HG03442 (cell line): ENCODE results near the gene PDLIM4.

ENCODE experiments used
- ATAC-seq: cut with Tn5 transposase; IDR thresholded peaks from one replicate; pipeline ENCODE4 v1.9.1; 2021; ENCODE audit warnings: mild to moderate bottlenecking, moderate library complexity; ENCODE audit not compliant: unreplicated experiment

The PDLIM4 gene

DNA sequence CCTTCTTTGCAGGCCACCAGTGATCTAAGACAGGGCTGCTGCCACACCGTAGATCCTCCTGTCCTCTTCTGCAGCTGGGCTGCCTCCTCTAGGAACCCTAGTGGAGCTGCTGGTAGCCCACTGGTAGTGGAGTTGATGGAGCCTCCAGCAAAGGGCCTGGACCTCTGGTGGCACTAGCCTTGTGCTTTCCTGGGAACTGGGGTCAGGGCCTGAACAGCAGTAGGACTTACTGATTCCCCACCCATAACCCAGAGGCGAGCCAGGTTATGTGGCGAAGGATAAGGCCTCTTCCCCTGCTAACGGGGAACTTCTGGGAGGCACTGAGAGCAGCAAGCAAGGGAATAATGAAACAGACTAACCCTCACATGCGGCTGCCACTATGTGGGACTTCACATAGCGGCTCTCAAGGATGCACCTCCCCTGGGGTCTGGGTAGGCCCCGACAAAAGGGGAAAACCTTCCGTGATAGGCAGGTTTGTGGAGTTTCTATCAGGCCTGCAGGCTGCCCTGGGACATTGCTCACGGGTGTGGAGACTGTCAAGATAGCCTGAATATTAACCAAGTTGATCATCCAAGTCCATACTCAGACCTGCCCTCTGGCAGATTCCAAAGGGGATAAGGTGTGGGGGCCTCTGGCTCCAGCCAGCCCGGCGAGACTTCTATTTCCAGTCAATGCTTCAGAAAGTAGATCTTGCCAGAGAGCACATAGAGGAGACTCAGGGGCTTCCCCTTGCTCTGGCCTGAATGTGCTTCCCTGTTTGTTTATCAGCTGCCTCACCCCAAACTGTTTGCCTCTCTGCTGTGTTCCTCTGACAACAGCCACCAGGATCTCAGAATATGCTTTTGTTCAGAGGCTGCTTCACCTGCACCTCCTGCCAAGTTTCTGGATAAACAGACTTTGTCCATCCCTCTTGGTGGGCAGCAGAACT, 44.1 kb downstream of the PDLIM4 start:
- ATAC-seq = no peak

DNA sequence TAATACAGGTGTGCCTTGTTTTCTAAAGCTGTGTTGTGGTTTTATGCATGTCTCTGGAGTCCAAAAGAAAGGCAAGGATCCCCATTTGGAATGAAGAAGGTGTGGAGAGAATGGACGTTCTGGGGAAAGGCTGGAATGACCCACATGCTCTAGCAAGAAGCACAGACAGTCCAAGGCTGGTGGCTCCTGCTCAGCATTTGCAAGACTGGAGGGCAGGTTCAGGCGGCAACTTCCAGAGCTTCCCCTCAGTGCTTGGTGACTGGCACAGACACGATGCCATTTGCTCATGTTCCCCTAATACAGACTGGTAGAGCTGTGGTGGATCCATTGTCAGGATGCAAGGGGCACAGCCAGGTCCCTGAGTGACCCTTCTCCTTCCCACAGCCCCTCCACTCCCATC, 44.9 kb downstream of the PDLIM4 start:
- ATAC-seq = no peak

DNA sequence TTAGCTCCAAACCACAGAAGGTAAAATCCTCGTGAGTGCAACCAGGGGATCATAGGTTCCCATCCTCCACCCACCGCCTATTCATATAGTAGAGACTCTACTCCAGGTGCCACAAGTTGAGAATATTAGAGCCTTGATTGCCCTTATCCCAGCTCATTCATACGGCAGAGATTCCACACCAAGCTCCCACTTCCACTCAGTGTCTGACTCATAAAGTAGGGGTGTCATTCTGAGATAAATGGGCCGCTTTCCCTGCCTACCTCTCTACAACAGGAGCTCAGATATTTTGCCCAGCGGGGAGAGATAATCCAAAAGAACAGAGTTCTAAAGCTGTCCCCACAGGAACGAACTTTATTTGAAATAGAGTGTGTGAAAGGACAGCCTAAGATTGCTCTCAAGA, 46.1 kb downstream of the PDLIM4 start:
- no peak for ATAC-seq

DNA sequence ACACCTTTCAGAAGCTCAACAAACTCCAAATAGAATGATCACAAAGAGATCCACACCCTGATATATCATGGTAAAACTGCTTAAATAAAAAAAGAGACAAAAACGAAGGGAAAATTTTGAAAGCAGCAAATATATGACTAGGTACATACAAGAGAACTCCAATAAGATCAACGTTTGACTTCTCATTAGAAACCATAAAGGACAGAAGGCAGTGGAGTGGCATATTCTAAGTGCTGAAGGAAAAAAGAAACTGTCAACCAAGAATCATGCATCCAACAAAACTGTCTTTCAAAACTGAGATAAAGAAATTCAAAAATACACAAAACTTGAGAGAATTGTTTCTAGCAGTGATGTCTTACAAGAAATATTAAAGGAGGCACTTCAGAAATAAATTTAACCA, 47.9 kb downstream of the PDLIM4 start:
- ATAC-seq = no peak

DNA sequence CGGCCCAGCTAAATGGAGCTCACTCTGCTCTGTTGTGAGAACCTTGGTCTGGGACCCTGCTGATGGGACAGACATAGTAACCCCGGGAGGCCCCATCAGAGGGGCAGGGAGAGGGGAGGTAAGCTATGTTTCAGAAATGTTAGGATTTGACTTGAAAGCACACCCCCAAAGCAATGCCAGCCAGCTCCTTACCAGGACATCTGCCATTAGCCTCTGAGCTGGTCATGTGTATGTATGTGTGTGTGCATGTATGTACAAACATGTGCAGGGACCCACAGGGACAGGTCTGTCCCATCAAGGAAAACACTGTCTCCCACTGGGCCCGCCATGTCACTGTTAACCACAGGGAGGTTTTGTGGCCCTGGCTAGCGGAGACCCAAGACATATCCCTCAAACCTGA, 51.2 kb downstream of the PDLIM4 start:
- ATAC-seq = no peak

DNA sequence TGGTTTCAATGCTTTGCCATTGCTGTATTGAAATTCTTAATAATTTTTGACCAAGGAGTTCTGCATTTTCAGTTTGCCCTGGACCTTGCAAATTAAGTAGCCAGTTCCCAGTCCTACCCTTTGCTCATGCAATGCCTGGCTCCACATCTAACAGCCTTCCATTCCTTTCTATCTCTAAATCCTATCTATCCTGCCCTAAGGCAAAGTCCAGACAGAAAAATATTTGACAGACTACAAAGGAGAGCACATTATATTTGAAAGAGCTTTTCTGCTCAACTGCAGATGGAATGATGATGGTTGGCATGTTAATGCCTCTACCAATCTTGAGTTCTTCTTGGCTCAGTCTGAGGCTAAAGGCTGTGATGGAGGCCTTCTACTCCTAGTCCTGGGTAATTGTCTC, 52.2 kb downstream of the PDLIM4 start:
- no peak for ATAC-seq

DNA sequence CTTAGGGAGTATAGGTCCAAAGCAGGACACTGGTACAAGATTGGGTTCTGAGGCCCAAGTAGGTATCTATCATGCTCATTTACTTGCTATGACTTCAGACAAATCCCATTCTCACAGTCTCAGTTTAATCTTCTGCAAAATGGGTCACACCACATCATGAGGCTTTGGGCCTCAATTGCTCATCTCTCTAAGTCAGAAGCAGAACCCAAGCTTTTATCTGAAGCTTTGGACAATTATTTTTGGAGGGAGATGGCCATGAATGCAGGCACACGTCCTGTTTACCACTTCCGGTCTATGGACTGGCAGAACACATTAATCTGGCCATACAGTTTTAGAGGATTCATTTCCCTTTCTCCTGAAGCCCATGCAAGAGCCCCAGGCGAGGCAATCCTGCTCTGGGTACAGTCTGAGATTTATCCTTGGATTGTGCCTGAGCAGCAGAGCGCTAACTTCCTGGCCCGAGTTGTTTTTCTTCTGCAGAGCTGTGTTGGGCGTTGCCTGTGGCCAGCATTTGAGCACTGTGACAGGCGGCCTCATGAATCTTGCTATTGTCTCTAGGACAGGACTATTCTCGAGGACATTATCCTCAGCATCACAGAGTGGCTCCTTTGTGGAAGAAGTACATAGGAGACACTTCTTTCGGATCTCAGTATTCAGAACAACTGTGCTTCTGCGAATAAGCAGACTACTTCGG, 52.8 kb downstream of the PDLIM4 start:
- no peak for ATAC-seq

DNA sequence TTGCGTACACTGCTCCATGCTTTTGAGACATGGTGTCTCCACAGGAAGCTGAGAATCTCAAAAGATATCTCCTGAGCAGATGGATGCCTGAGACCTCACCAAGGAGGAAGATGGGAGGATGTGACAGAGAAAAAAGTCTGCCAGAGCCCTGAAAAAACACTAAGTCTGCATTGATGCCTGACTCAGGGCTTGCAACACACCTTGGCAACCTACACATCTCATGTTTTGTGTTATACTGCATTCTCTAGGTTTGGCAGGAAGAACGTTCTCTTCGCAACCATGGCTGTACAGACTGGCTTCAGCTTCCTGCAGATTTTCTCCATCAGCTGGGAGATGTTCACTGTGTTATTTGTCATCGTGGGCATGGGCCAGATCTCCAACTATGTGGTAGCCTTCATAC, 55.9 kb downstream of the PDLIM4 start:
- no peak for ATAC-seq

DNA sequence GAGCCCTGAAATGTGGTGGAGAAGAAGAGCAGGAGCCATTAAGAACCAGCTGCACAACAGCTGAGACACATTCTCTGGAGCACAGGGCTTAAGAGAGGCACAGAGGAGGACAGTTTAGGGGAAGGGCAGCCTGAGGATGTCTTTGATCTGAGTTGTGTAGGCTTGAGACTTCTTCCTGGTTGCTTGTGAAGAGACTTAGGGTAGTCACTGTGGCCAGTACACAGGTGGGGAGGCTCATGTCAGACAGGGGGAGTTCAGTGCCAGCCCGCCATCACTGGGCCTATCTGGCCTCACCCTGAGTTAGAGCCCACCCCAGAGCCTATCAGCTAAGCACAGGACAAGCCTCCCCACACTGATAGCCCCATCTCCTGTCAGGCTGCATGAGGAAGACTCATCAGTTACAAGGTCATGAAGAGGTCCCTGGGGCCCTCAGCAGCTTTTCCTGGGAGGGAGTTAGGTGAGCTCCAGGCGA, 56.5 kb downstream of the PDLIM4 start:
- no peak for ATAC-seq

DNA sequence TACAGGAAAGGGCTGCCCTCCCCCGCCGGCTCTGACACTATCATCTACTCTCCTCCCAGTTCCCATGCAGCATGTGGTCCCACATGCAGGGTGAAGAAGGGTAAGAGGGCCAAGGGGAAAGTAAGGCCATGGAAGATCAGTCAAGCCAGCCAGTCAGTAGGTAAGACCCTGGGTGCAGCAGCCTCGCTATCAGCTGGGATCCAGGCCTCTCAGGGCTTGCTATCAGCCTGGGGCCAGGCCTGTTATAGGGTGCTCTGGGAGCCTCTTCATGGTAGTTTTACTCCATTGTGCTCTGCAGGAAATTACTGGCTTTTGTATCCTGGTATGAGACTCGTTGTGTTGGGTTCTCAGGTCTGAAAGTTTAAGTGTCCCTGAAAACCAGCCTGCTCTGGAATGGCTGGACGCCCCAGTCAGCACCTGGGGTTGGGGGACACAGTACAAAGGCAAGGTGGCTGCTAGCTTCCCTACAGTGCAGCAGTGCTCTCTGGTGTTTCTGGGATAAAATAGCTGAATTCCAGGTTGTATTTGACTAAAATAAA, 58.1 kb downstream of the PDLIM4 start:
- no peak for ATAC-seq

DNA sequence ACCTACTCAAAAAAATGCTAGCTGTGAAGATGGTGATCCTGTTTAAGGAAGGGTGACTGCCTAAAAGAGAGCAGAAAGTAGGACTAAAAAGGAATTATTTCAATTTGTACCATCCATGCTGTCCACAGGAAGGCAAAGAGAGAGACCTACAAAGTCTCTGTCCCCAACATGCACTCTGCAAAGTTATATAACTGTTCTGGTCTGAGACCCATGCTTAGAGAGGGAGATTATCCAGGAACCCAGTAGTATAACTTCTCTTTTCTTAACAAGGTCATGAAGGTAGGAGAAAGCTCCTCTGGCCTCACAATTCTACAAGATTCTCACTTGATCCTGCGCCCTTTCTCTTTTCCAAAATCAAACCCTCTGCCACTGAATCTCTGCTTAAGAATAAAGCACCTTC, 62.5 kb downstream of the PDLIM4 start:
- ATAC-seq = no peak

DNA sequence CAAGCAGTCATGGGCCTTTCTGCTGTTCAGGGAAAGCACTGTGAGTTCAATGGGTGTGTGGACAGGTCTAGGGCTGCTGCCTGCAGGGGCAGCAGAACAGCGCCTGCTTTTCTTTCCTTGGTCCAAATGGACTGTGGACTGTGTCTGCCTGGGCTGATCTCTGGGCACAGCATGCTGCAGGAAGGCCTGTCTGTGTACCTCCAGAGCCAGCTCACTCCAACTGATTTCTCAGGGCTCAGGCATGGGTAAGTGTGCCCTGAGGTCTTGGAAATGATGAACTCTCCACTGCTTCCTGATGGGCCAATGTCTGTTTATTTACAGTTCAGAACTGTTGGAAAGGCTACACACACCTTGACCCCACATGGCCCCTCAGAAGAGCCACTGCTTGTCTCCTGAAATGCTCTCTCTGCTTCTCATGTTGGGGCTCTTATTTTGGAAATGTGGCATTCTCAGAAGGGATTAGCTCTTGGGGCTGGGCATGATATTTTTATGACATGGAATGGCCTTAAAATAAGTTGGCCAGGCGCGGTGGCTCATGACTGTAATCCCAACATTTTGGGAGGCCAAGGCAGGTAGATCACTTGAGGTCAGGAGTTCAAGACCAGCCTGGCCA, 63.7 kb downstream of the PDLIM4 start:
- no peak for ATAC-seq

DNA sequence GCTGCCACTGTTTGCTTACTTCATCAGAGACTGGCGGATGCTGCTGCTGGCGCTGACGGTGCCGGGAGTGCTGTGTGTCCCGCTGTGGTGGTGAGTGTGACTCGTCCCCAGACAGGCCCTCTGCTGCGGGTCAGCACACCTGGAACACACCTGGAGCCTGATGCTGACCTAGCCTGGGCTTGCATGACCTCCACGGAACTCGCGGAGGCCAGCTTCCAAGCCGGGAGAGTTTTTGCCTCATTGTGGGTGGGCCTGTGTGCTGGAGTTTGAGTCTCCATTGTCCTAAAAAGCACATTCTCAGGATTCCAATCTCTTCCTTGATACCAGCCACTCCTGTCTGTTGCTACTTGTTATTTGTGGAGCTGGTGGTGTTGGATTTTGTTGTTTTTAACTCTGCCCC, 64.8 kb downstream of the PDLIM4 start:
- no peak for ATAC-seq
